ENCODE results near the gene PTPRN2.

PTPRN2 gene

DNA sequence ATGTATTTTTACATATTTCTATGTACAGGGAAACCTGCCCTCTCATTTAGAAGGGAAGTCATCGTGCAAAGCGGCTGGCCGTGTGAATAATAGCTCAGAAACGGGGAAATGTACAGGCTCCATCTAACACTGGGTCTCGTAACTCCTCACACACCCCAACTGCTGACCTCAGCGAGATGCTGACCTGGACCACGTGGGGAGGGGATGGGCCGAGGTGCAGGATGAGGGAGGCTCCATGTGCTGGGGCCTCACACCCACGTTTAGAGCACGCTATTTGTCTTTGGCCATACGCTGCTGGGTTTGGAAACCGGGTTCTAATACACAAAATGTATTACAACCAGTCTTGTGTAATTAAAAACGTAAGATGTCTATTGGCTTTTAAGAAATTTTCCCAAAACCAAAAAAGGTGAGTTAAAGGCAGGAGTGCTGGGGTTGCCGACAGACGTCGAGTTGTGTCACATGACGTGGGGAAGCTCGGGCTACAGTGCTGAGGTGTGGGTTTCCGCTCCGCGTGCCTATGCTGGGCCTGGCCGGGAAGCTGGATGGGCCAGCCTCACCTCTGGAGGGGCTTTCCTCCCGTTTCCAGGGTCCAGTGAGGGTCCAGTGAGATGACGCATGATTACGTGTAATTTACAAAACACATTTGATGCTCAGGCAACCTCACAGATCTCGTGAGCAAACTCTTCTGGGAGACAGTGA lies 1035.2 kb downstream of the PTPRN2 start:
- peaks cover 0 to 7% of the 10 kb centered on the region in 2 donors for H3K9me3 ChIP-seq (replicated peaks in 1 of 2; ENCODE audit: control insufficient read depth in 2 of 2, insufficient read depth in 1 of 2, low read depth in 1 of 2, low read length in 2 of 2)
- no peaks in the 10 kb centered on the region for H3K4me1 ChIP-seq (ENCODE audit: control insufficient read depth in 2 of 2, insufficient read depth in 1 of 2, low read depth in 1 of 2, low read length in 2 of 2)
- no peaks in the 10 kb centered on the region for H3K27me3 ChIP-seq (ENCODE audit: control insufficient read depth in 3 of 3, insufficient read depth in 3 of 3, low read depth in 1 of 3, low read length in 3 of 3)
- H2BK15ac ChIP-seq (ENCODE audit: low read length): no peak overlapping the region
- H3K27ac ChIP-seq (replicated peaks; ENCODE audit: low read length): no peak overlapping the region
- no CpG with 5 or more reads among the region's 26 CpGs for WGBS, 2 donors (ENCODE audit: extremely low coverage in 2 of 2, insufficient read length in 2 of 2, insufficient replicate concordance in 1 of 2)
- DNase-seq (ENCODE audit: low spot score): no peak
- H2AFZ ChIP-seq (ENCODE audit: low read length): no peak overlapping the region
- H3K9ac ChIP-seq (ENCODE audit: low read depth, low read length, poor library complexity): no peak overlapping the region
- H4K8ac ChIP-seq (ENCODE audit: low read depth, low read length): no peak overlapping the region
- no peak overlapping the region for H4K91ac ChIP-seq (ENCODE audit: low read depth, low read length, poor library complexity)
- no peak overlapping the region for H3K4me3 ChIP-seq (ENCODE audit: low read length in 2 of 2)
- no peak overlapping the region for H3K4ac ChIP-seq (ENCODE audit: low read length)
- no peak overlapping the region for H2BK12ac ChIP-seq (ENCODE audit: low read length)
- peaks cover 38 to 95% of the 10 kb centered on the region in 2 donors for H3K36me3 ChIP-seq (replicated peaks in 1 of 2; ENCODE audit: control insufficient read depth in 2 of 2, insufficient read depth in 2 of 2, low read length in 2 of 2)
- H3K4me2 ChIP-seq (ENCODE audit: insufficient read depth, low read length, poor library complexity, severe bottlenecking): no peak overlapping the region
- no peak overlapping the region for H2AK5ac ChIP-seq (ENCODE audit: low read depth, low read length)
- peaks cover 14% of the 10 kb centered on the region for H3K79me1 ChIP-seq (ENCODE audit: low read depth, low read length)
- no peak overlapping the region for H3K14ac ChIP-seq (ENCODE audit: low read length)
- H3K23ac ChIP-seq (ENCODE audit: low read depth, low read length, poor library complexity): peak overlapping the region; percentile 90
- no peak overlapping the region for H2BK120ac ChIP-seq (ENCODE audit: low read depth, low read length)
- H2BK5ac ChIP-seq (ENCODE audit: low read length): no peak overlapping the region
- H3K18ac ChIP-seq (ENCODE audit: low read length): no peak overlapping the region

DNA sequence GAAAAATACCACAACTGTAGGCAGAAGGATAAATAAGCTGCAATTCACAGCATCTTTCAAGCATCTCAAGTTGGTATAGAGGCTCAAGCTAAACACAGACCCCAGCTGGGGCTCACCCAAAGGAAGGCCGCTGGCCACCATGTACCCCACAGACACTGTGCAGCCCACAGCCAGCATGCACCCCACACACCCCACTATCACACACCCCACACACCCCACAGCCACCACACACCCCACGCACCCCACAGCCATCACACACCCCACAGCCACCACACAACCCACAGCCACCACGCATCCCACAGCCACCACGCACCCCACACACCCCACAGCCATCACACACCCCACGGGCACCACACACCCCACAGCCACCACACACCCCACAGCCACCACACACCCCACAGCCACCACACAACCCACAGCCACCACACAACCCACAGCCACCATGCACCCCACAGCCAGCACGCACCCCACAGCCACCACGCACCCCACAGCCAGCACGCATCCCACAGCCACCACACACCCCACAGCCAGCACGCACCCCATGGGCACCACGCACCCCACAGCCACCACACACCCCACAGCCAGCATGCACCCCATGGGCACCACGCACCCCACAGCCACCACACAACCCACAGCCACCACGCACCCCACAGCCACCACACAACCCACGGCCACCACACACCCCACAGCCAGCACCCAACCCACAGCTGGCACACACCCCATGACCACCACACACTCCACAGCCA lies 1036.1 kb downstream of the PTPRN2 start:
- Histone ChIP-seq H2BK15ac (ENCODE audit: low read length) (no peak overlapping the region), H2BK120ac (ENCODE audit: low read depth, low read length) (no peak overlapping the region), H3K23ac (ENCODE audit: low read depth, low read length, poor library complexity) (peak overlapping the region; percentile 94), H3K27me3 (ENCODE audit: control insufficient read depth in 3 of 3, insufficient read depth in 3 of 3, low read depth in 1 of 3, low read length in 3 of 3) (no peaks in the 10 kb centered on the region), H3K4me1 (ENCODE audit: control insufficient read depth in 2 of 2, insufficient read depth in 1 of 2, low read depth in 1 of 2, low read length in 2 of 2) (no peaks in the 10 kb centered on the region), H2BK5ac (ENCODE audit: low read length) (no peak overlapping the region), H3K9ac (ENCODE audit: low read depth, low read length, poor library complexity) (peak overlapping the region; percentile 25), H3K9me3 (replicated peaks in 1 of 2; ENCODE audit: control insufficient read depth in 2 of 2, insufficient read depth in 1 of 2, low read depth in 1 of 2, low read length in 2 of 2) (peaks cover 0 to 1% of the 10 kb centered on the region in 2 donors), H3K4me2 (ENCODE audit: insufficient read depth, low read length, poor library complexity, severe bottlenecking) (no peak overlapping the region), H4K8ac (ENCODE audit: low read depth, low read length) (peak overlapping the region; percentile 88), H4K91ac (ENCODE audit: low read depth, low read length, poor library complexity) (no peak overlapping the region), H2AK5ac (ENCODE audit: low read depth, low read length) (no peak overlapping the region), H3K4me3 (ENCODE audit: low read length in 2 of 2) (no peak overlapping the region), H3K18ac (ENCODE audit: low read length) (peak overlapping the region; percentile 73), H3K4ac (ENCODE audit: low read length) (no peak overlapping the region), H3K79me1 (ENCODE audit: low read depth, low read length) (peaks cover 15% of the 10 kb centered on the region), H3K27ac (replicated peaks; ENCODE audit: low read length) (no peak overlapping the region), H2BK12ac (ENCODE audit: low read length) (no peak overlapping the region), H3K14ac (ENCODE audit: low read length) (peak overlapping the region; percentile 99), H2AFZ (ENCODE audit: low read length) (no peak overlapping the region), H3K36me3 (replicated peaks in 1 of 2; ENCODE audit: control insufficient read depth in 2 of 2, insufficient read depth in 2 of 2, low read length in 2 of 2) (peaks cover 40 to 95% of the 10 kb centered on the region in 2 donors)
- no CpG with 5 or more reads among the region's 13 CpGs for WGBS, 2 donors (ENCODE audit: extremely low coverage in 2 of 2, insufficient read length in 2 of 2, insufficient replicate concordance in 1 of 2)
- no peak for DNase-seq (ENCODE audit: low spot score)

DNA sequence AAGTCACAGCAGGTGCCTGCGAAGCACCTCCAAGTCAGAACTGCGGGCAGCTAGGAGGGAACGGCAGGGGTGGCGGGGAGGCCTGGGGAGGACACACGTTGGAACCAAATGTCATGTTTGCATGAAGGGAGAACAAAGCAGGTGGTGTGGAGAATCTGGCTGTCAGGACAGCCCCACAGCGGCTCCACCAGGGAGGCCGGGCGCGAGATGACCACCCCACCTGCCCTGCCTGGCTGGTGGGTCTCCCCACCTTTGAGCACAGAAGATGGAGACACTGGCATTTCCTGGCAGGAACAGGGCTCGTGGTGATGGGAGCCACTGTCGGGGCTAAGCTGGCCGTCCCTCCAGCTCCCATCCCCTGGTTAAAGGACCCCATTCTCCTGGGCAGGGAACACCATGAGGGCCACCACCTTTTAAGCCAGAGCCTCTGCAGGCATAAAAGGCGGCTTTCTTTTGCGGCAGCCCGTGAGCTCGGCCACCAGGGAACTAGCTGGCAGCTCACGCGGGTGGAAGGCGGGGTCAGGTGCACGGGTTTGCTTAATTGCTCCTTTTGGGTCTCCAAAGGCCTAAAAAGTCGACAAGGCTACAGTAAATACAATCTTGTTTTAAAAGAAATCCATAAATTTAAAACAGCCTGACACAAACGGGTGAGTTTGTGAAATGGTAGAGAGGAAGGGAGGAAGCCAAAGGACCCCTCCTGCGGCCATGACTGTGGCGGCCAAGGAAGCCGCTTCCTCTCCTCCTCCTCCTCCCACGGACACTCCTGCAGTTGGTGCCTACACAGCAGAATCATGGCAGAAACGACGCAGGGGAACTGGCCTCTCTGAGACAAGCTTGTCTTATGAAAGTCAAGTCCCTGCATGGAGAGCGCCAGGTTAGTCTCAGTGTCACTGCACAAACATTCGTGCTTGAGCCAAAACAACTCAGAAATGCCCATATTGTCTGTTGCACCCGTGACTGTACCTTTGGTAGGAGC lies 1037.0 kb downstream of the PTPRN2 start:
- Histone ChIP-seq H2AK5ac (ENCODE audit: low read depth, low read length) (no peak overlapping the region), H3K4me3 (ENCODE audit: low read length in 2 of 2) (no peak overlapping the region), H3K9me3 (replicated peaks in 1 of 2; ENCODE audit: control insufficient read depth in 2 of 2, insufficient read depth in 1 of 2, low read depth in 1 of 2, low read length in 2 of 2) (no peaks in the 10 kb centered on the region), H3K79me1 (ENCODE audit: low read depth, low read length) (peaks cover 11% of the 10 kb centered on the region), H2BK120ac (ENCODE audit: low read depth, low read length) (no peak overlapping the region), H2AFZ (ENCODE audit: low read length) (no peak overlapping the region), H3K4ac (ENCODE audit: low read length) (no peak overlapping the region), H3K4me2 (ENCODE audit: insufficient read depth, low read length, poor library complexity, severe bottlenecking) (no peak overlapping the region), H3K27ac (replicated peaks; ENCODE audit: low read length) (no peak overlapping the region), H3K18ac (ENCODE audit: low read length) (peak overlapping the region; percentile 76), H3K9ac (ENCODE audit: low read depth, low read length, poor library complexity) (no peak overlapping the region), H4K8ac (ENCODE audit: low read depth, low read length) (no peak overlapping the region), H4K91ac (ENCODE audit: low read depth, low read length, poor library complexity) (no peak overlapping the region), H3K23ac (ENCODE audit: low read depth, low read length, poor library complexity) (peak overlapping the region; percentile 83), H2BK12ac (ENCODE audit: low read length) (no peak overlapping the region), H2BK15ac (ENCODE audit: low read length) (no peak overlapping the region), H3K14ac (ENCODE audit: low read length) (no peak overlapping the region), H3K4me1 (ENCODE audit: control insufficient read depth in 2 of 2, insufficient read depth in 1 of 2, low read depth in 1 of 2, low read length in 2 of 2) (no peaks in the 10 kb centered on the region), H3K27me3 (ENCODE audit: control insufficient read depth in 3 of 3, insufficient read depth in 3 of 3, low read depth in 1 of 3, low read length in 3 of 3) (no peaks in the 10 kb centered on the region), H2BK5ac (ENCODE audit: low read length) (no peak overlapping the region), H3K36me3 (replicated peaks in 1 of 2; ENCODE audit: control insufficient read depth in 2 of 2, insufficient read depth in 2 of 2, low read length in 2 of 2) (peaks cover 36 to 95% of the 10 kb centered on the region in 2 donors)
- DNase-seq (ENCODE audit: low spot score): no peak
- no CpG with 5 or more reads among the region's 31 CpGs for WGBS, 2 donors (ENCODE audit: extremely low coverage in 2 of 2, insufficient read length in 2 of 2, insufficient replicate concordance in 1 of 2)
